ENCODE measurements around the gene CSMD2. TPM values are rescaled to one million over a fixed set of nuclear protein-coding genes. Genes with fewer than 3 reads are reported as not detected.

CSMD2 gene
- total and polyA plus RNA-seq, 2 donors (not counting 1 experiment from before 2014, with no cell fraction given) = 2.2 to 7.6 TPM

- no peak for TF ChIP-seq EZH2 (IDR thresholded peaks at IDR 0.05; ENCODE audit: low read length, missing control alignments)
- no peak for TF ChIP-seq CTCF (conservative IDR thresholded peaks at IDR 0.05 in 1 of 2, IDR thresholded peaks at IDR 0.05 in 1 of 2; ENCODE audit: low read depth in 1 of 2, low read length in 2 of 2)
- H3K27me3 ChIP-seq (ENCODE audit: control insufficient read depth, insufficient read depth, low read length) = no peaks in the 10 kb centered on the region
- H3K4me1 ChIP-seq (ENCODE audit: control insufficient read depth, extremely low read depth, insufficient read depth, low read length) = peaks cover 9% of the 10 kb centered on the region
- no peak overlapping the region for H3K4me2 ChIP-seq (ENCODE audit: extremely low read depth, insufficient read depth, low read length)
- H3K4me3 ChIP-seq (replicated peaks in 1 of 4; ENCODE audit: control extremely low read depth in 1 of 4, insufficient read depth in 1 of 4, low read depth in 3 of 4, low read length in 4 of 4) = no peak overlapping the region
- H4K20me1 ChIP-seq (ENCODE audit: control insufficient read depth, extremely low read depth, insufficient read depth, low read length) = no peaks in the 10 kb centered on the region
- H3K36me3 ChIP-seq (ENCODE audit: control insufficient read depth, insufficient read depth, low read length) = no peaks in the 10 kb centered on the region
- DNase-seq (ENCODE audit: low read depth in 2 of 2) = no peak
- H3K9me3 ChIP-seq (ENCODE audit: control insufficient read depth, insufficient read depth, low read depth, low read length) = no peaks in the 10 kb centered on the region
- no peak overlapping the region for H3K9ac ChIP-seq (ENCODE audit: insufficient read depth, low read length)
- H2AFZ ChIP-seq (ENCODE audit: low read length) = no peak overlapping the region
- no peak overlapping the region for H3K27ac ChIP-seq (ENCODE audit: insufficient read depth, low read length)
- no peaks in the 10 kb centered on the region for H3K79me2 ChIP-seq (ENCODE audit: control insufficient read depth, insufficient read depth, low read length)
These were observed 174.7 kb downstream of the CSMD2 start for GRCh38 chr1:33990281-33990680.

GRCh38 chr1:33988161-33988560 is 176.9 kb downstream of the CSMD2 start:
- no peaks in the 10 kb centered on the region for H4K20me1 ChIP-seq (ENCODE audit: control insufficient read depth, extremely low read depth, insufficient read depth, low read length)
- no peaks in the 10 kb centered on the region for H3K36me3 ChIP-seq (ENCODE audit: control insufficient read depth, insufficient read depth, low read length)
- H3K4me1 ChIP-seq (ENCODE audit: control insufficient read depth, extremely low read depth, insufficient read depth, low read length) = peaks cover 11% of the 10 kb centered on the region
- TF ChIP-seq EZH2 (IDR thresholded peaks at IDR 0.05; ENCODE audit: low read length, missing control alignments) = no peak
- TF ChIP-seq CTCF (conservative IDR thresholded peaks at IDR 0.05 in 1 of 2, IDR thresholded peaks at IDR 0.05 in 1 of 2; ENCODE audit: low read depth in 1 of 2, low read length in 2 of 2) = no peak
- no peak overlapping the region for H3K9ac ChIP-seq (ENCODE audit: insufficient read depth, low read length)
- no peak for DNase-seq (ENCODE audit: low read depth in 2 of 2)
- no peak overlapping the region for H3K4me3 ChIP-seq (replicated peaks in 1 of 4; ENCODE audit: control extremely low read depth in 1 of 4, insufficient read depth in 1 of 4, low read depth in 3 of 4, low read length in 4 of 4)
- no peak overlapping the region for H3K27ac ChIP-seq (ENCODE audit: insufficient read depth, low read length)
- H3K9me3 ChIP-seq (ENCODE audit: control insufficient read depth, insufficient read depth, low read depth, low read length) = no peaks in the 10 kb centered on the region
- no peak overlapping the region for H3K4me2 ChIP-seq (ENCODE audit: extremely low read depth, insufficient read depth, low read length)
- no peaks in the 10 kb centered on the region for H3K27me3 ChIP-seq (ENCODE audit: control insufficient read depth, insufficient read depth, low read length)
- no peak overlapping the region for H2AFZ ChIP-seq (ENCODE audit: low read length)
- no peaks in the 10 kb centered on the region for H3K79me2 ChIP-seq (ENCODE audit: control insufficient read depth, insufficient read depth, low read length)

GRCh38 chr1:33986390-33987095 is 178.5 kb downstream of the CSMD2 start:
- no peak overlapping the region for H3K27ac ChIP-seq (ENCODE audit: insufficient read depth, low read length)
- no peak overlapping the region for H2AFZ ChIP-seq (ENCODE audit: low read length)
- peak; percentile 16 to 74 for DNase-seq (ENCODE audit: low read depth in 2 of 2)
- TF ChIP-seq EZH2 (IDR thresholded peaks at IDR 0.05; ENCODE audit: low read length, missing control alignments) (no peak), CTCF (conservative IDR thresholded peaks at IDR 0.05 in 1 of 2, IDR thresholded peaks at IDR 0.05 in 1 of 2; ENCODE audit: low read depth in 1 of 2, low read length in 2 of 2) (no peak)
- H3K4me3 ChIP-seq (replicated peaks in 1 of 4; ENCODE audit: control extremely low read depth in 1 of 4, insufficient read depth in 1 of 4, low read depth in 3 of 4, low read length in 4 of 4) = no peak overlapping the region
- no peak overlapping the region for H3K4me2 ChIP-seq (ENCODE audit: extremely low read depth, insufficient read depth, low read length)
- H3K9ac ChIP-seq (ENCODE audit: insufficient read depth, low read length) = no peak overlapping the region
- H3K9me3 ChIP-seq (ENCODE audit: control insufficient read depth, insufficient read depth, low read depth, low read length) = no peaks in the 10 kb centered on the region
- no peaks in the 10 kb centered on the region for H3K27me3 ChIP-seq (ENCODE audit: control insufficient read depth, insufficient read depth, low read length)
- H3K36me3 ChIP-seq (ENCODE audit: control insufficient read depth, insufficient read depth, low read length) = no peaks in the 10 kb centered on the region
- no peaks in the 10 kb centered on the region for H3K79me2 ChIP-seq (ENCODE audit: control insufficient read depth, insufficient read depth, low read length)
- no peaks in the 10 kb centered on the region for H4K20me1 ChIP-seq (ENCODE audit: control insufficient read depth, extremely low read depth, insufficient read depth, low read length)
- peaks cover 11% of the 10 kb centered on the region for H3K4me1 ChIP-seq (ENCODE audit: control insufficient read depth, extremely low read depth, insufficient read depth, low read length)
